Loucy (cell line): Measurements from ENCODE around the gene TARBP1.

Experiments used
- H2AFZ ChIP-seq: fragments of 200-600 bp; sonication (generic); 2 replicates; pipeline ENCODE4 v1.6.0; 2016; ENCODE audit warnings: antibody characterized with exemption, mild to moderate bottlenecking, low read length, moderate library complexity
- H3F3A ChIP-seq: fragments of 200-600 bp; 2 replicates; pipeline ENCODE4 v1.6.0; 2016; ENCODE audit warnings: antibody characterized with exemption, low read depth, mild to moderate bottlenecking
- H3K27me3 ChIP-seq: fragments of 200-600 bp; sonication (generic); 2 replicates; pipeline ENCODE4 v1.6.1; 2014; ENCODE audit warnings: low read length, mild to moderate bottlenecking; ENCODE audit not compliant: insufficient read depth, poor library complexity, severe bottlenecking
- H3K36me3 ChIP-seq: fragments of 200-600 bp; sonication (generic); 2 replicates; pipeline ENCODE4 v1.6.1; 2016; ENCODE audit warnings: low read length; ENCODE audit not compliant: insufficient read depth
- H3K4me1 ChIP-seq: fragments of 200-600 bp; sonication (generic); 2 replicates; pipeline ENCODE4 v1.5.1; 2014; ENCODE audit warnings: low read length, mild to moderate bottlenecking; ENCODE audit not compliant: insufficient read depth, poor library complexity, severe bottlenecking
- H3K4me2 ChIP-seq: fragments of 200-600 bp; sonication (generic); 2 replicates; pipeline ENCODE4 v1.6.0; 2014; ENCODE audit warnings: antibody characterized with exemption, low read length, low read depth, mild to moderate bottlenecking; ENCODE audit not compliant: poor library complexity, severe bottlenecking
- H3K4me3 ChIP-seq: fragments of 200-600 bp; sonication (generic); 2 replicates; pipeline ENCODE4 v1.5.1; 2014; ENCODE audit warnings: low read length, mild to moderate bottlenecking, mixed read lengths; ENCODE audit not compliant: poor library complexity, severe bottlenecking
- H3K79me2 ChIP-seq: fragments of 200-600 bp; sonication (generic); 2 replicates; pipeline ENCODE4 v1.6.1; 2014; ENCODE audit warnings: low read length; ENCODE audit not compliant: insufficient read depth
- H3K9ac ChIP-seq: fragments of 200-600 bp; sonication (generic); 2 replicates; pipeline ENCODE4 v1.6.0; 2014; ENCODE audit warnings: mild to moderate bottlenecking, low read depth, low read length, moderate library complexity; ENCODE audit not compliant: poor library complexity, severe bottlenecking
- H3K9me2 ChIP-seq: fragments of 200-600 bp; sonication (generic); replicated peaks from 2 replicates; pipeline ENCODE4 v1.6.1; 2016; ENCODE audit warnings: low read depth, low read length, mixed read lengths
- H3K9me3 ChIP-seq: fragments of 200-600 bp; sonication (generic); 2 replicates; pipeline ENCODE4 v1.6.1; 2014; ENCODE audit warnings: mild to moderate bottlenecking, antibody characterized with exemption, low read length, low read depth; ENCODE audit not compliant: insufficient read depth
- H4K20me1 ChIP-seq: fragments of 200-600 bp; sonication (generic); 2 replicates; pipeline ENCODE4 v1.6.0; 2014; ENCODE audit warnings: antibody characterized with exemption, low read length, mild to moderate bottlenecking; ENCODE audit not compliant: insufficient read depth, poor library complexity, severe bottlenecking
- EZH2phosphoT487 ChIP-seq: fragments of 200-600 bp; IDR thresholded peaks from 2 replicates; pipeline ENCODE4 v1.6.1; 2018; ENCODE audit warnings: antibody characterized with exemption, mild to moderate bottlenecking, moderate library complexity, borderline replicate concordance
- TF ChIP-seq, protein P1 (sequence below): fragments of 200-600 bp; sonication (generic); conservative IDR thresholded peaks from 2 replicates; pipeline ENCODE4 v1.5.1; 2014; ENCODE audit warnings: mild to moderate bottlenecking, antibody characterized with exemption, low read length

The TARBP1 gene

DNA sequence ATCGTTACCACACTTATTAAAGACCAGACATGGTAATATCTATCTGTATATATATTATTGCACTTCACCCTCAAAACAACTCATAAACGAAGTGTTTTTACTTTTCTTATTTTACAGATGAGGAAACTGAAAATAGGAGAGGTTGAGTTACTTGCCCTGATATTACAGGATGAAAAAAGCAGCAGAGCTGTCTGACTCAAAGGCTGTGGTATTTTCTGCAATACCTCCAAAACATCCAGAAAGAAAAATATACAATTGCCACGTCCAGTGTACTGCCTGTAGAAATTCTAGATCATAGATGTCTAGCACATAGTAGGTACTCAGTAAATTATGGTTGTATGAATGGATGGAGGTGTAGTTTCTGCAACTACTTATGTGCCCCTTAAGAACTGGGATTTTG, 5.2 kb upstream of the TARBP1 start:
- no peaks in the 10 kb centered on the region for H4K20me1 ChIP-seq
- H2AFZ ChIP-seq, result no peak overlapping the region
- no peaks in the 10 kb centered on the region for H3K27me3 ChIP-seq
- H3K9ac ChIP-seq, result no peak overlapping the region
- peaks cover 9% of the 10 kb centered on the region for H3K4me1 ChIP-seq
- TF ChIP-seq, protein P1, sequence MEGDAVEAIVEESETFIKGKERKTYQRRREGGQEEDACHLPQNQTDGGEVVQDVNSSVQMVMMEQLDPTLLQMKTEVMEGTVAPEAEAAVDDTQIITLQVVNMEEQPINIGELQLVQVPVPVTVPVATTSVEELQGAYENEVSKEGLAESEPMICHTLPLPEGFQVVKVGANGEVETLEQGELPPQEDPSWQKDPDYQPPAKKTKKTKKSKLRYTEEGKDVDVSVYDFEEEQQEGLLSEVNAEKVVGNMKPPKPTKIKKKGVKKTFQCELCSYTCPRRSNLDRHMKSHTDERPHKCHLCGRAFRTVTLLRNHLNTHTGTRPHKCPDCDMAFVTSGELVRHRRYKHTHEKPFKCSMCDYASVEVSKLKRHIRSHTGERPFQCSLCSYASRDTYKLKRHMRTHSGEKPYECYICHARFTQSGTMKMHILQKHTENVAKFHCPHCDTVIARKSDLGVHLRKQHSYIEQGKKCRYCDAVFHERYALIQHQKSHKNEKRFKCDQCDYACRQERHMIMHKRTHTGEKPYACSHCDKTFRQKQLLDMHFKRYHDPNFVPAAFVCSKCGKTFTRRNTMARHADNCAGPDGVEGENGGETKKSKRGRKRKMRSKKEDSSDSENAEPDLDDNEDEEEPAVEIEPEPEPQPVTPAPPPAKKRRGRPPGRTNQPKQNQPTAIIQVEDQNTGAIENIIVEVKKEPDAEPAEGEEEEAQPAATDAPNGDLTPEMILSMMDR, result no peak
- no peak for TF ChIP-seq EZH2phosphoT487
- H3F3A ChIP-seq, result no peaks in the 10 kb centered on the region
- H3K79me2 ChIP-seq, result no peaks in the 10 kb centered on the region
- H3K9me2 ChIP-seq, result no peaks in the 10 kb centered on the region
- H3K36me3 ChIP-seq, result no peaks in the 10 kb centered on the region
- no peak overlapping the region for H3K4me2 ChIP-seq
- no peak overlapping the region for H3K4me3 ChIP-seq
- no peaks in the 10 kb centered on the region for H3K9me3 ChIP-seq

DNA sequence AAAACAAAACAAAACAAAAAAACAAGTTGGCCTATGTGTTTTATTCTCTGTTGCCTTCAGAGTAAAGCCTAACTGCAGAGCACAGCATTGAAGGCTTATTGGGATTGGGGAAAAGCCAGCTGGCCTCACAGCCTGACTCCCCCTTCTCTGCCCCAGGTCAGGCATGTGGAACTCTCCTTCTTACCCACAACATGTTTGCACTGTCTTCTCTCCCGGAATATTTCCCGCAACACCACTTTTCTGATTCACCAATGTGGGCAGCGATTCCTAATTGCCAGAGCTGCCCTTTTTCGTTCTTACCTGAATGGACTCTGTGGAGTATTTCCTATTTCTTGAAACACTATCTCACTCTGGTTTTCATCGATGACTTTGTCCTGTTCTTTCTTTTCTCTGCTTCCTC, 2.8 kb upstream of the TARBP1 start:
- no peak overlapping the region for H3K4me3 ChIP-seq
- peaks cover 14% of the 10 kb centered on the region for H3K79me2 ChIP-seq
- TF ChIP-seq EZH2phosphoT487, result no peak
- TF ChIP-seq, protein P1, result no peak

DNA sequence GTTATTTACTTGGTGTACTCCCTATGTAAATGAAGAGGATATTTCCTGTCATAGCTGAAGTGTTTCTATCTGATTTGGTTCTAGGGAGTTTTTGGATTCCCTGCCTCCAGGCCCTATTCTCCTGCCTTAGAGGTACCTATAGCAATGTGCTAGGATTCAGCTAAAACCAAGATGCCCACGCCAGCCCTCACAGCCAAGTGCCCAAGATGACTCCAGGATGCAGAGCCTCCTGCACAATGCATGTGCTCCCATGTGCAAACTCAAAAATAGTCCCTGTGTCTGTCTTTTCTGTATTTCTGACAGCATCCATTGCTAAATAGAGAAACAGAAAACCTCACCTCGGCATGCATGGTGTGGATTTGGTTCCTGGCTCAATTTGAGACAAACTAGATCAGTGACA, 887 bp upstream of the TARBP1 start:
- no peaks in the 10 kb centered on the region for H3K9me3 ChIP-seq
- H3K36me3 ChIP-seq, result no peaks in the 10 kb centered on the region
- H3K27me3 ChIP-seq, result no peaks in the 10 kb centered on the region
- peaks cover 37% of the 10 kb centered on the region for H3K4me1 ChIP-seq
- H3K4me2 ChIP-seq, result peak overlapping the region; percentile 78
- peaks cover 33% of the 10 kb centered on the region for H3K79me2 ChIP-seq
- H3K4me3 ChIP-seq, result no peak overlapping the region
- H3K9ac ChIP-seq, result peak overlapping the region; percentile 71
- no peak overlapping the region for H2AFZ ChIP-seq
- H3K9me2 ChIP-seq, result no peaks in the 10 kb centered on the region
- peaks cover 12% of the 10 kb centered on the region for H4K20me1 ChIP-seq
- no peak for TF ChIP-seq EZH2phosphoT487
- TF ChIP-seq, protein P1, result no peak
- H3F3A ChIP-seq, result no peaks in the 10 kb centered on the region

More for the DNA sequence above, 2.8 kb upstream of the TARBP1 start:
- Histone ChIP-seq H3K9ac (no peak overlapping the region), H3F3A (no peaks in the 10 kb centered on the region), H2AFZ (no peak overlapping the region), H4K20me1 (peaks cover 4% of the 10 kb centered on the region), H3K4me1 (peaks cover 18% of the 10 kb centered on the region), H3K27me3 (no peaks in the 10 kb centered on the region), H3K4me2 (no peak overlapping the region), H3K36me3 (no peaks in the 10 kb centered on the region), H3K9me3 (no peaks in the 10 kb centered on the region), H3K9me2 (no peaks in the 10 kb centered on the region)
